K562 (cell line): ENCODE measurements around the gene MICOS13.

ENCODE experiments used
- CTCF ChIP-seq, 3 experiments: IDR thresholded peaks in 2 of 3; conservative IDR thresholded peaks in 1 of 3; 2 replicates each; pipeline ENCODE4 v1.5.1; 2011 to 2012; ENCODE audit warnings: low read length in 3 of 3, mild to moderate bottlenecking in 3 of 3, control low read depth in 2 of 3, improper control_type of control experiment in 1 of 3, inconsistent platforms in 1 of 3, low read depth in 1 of 3, mixed read lengths in 1 of 3, moderate library complexity in 1 of 3; ENCODE audit not compliant: insufficient read depth in 2 of 3
- ERF ChIP-seq: fragments of 450-650 bp; formaldehyde crosslinking; IDR thresholded peaks from 2 replicates; pipeline ENCODE4 v1.4.0; 2020; ENCODE audit warnings: mild to moderate bottlenecking, mixed read lengths
- NR2C1 ChIP-seq, 2 experiments: fragments of 450-650 bp; IDR thresholded peaks; 2 replicates each; pipeline ENCODE4 v1.6.1; 2017; ENCODE audit warnings: mild to moderate bottlenecking in 2 of 2, antibody characterized with exemption in 1 of 2, inconsistent platforms in 1 of 2, missing compliant biosample characterization in 1 of 2, missing genetic modification characterization in 1 of 2
- POLR2A ChIP-seq: fragments of 450-650 bp; conservative IDR thresholded peaks from 2 replicates; pipeline ENCODE4 v1.6.1; 2016
- POU5F1 ChIP-seq: fragments of 150-350 bp; IDR thresholded peaks from 2 replicates; pipeline ENCODE4 v1.6.1; 2014; ENCODE audit warnings: borderline replicate concordance, low read length, low read depth, mild to moderate bottlenecking; ENCODE audit not compliant: partially characterized antibody
- SRF ChIP-seq, 2 experiments: fragments of 250-450, 450-650 bp in 1 of 2; sonication (Bioruptor Pico) in 1 of 2; sonication (generic) in 1 of 2; formaldehyde crosslinking; IDR thresholded peaks; 2 replicates each; pipeline versions ENCODE4 v1.5.0 to v1.5.1; 2020 to 2022; ENCODE audit warnings: mild to moderate bottlenecking in 1 of 2, missing genetic modification reagents in 1 of 2
- ZBTB11 ChIP-seq, 3 experiments: fragments of 200-800 bp in 1 of 3; fragments of 250-450 bp in 1 of 3; fragments of 450-650 bp in 1 of 3; sonication (Bioruptor Pico) in 1 of 3; sonication (Bioruptor generic) in 1 of 3; formaldehyde crosslinking in 1 of 3; IDR thresholded peaks; 2 replicates each; pipeline versions ENCODE4 v1.6.1 to v1.8.0; 2016 to 2022; ENCODE audit warnings: mild to moderate bottlenecking in 2 of 3, missing genetic modification characterization in 2 of 3, missing compliant biosample characterization in 1 of 3, moderate library complexity in 1 of 3

- no peak for TF ChIP-seq SRF (CRISPR knock-in tag; IDR thresholded peaks at IDR 0.05)
- TF ChIP-seq ZBTB11 (CRISPR knock-in tag; IDR thresholded peaks at IDR 0.05), result no peak
- no peak for TF ChIP-seq POU5F1
- TF ChIP-seq POLR2A, result no peak
- TF ChIP-seq NR2C1 (IDR thresholded peaks at IDR 0.05), result no peak
- TF ChIP-seq NR2C1 (tag; IDR thresholded peaks at IDR 0.05), result no peak
- no peak for TF ChIP-seq ERF (CRISPR knock-in tag)
- TF ChIP-seq CTCF (IDR thresholded peaks at IDR 0.05 in 2 of 3, conservative IDR thresholded peaks at IDR 0.05 in 1 of 3; ENCODE audit: insufficient read depth in 2 of 3, low read depth in 1 of 3, low read length in 3 of 3), result no peak
These were observed 32.9 kb upstream of the MICOS13 start for GRCh38 chr19:5713228-5713627.
